GM12865 (cell line): ENCODE measurements around the gene DPF3.

Experiments used
- DNase-seq: peaks from one replicate; pipeline ENCODE4 v3.0.0; 2010; ENCODE audit warnings: low read depth
- H3K4me3 ChIP-seq: 2 replicates; pipeline ENCODE4 v1.5.1; 2011; ENCODE audit warnings: mild to moderate bottlenecking, low read depth, low read length, control low read depth
- CTCF ChIP-seq: IDR thresholded peaks from 2 replicates; pipeline ENCODE4 v1.5.1; 2011; ENCODE audit warnings: low read length, control low read depth, low read depth, inconsistent platforms; ENCODE audit not compliant: insufficient read depth; ENCODE audit errors: missing control alignments

DPF3 gene

GRCh38 chr14:72917094-72917802 is 23.3 kb upstream of the DPF3 start:
- DNase-seq = no peak
- H3K4me3 ChIP-seq = no peak overlapping the region
- no peak for TF ChIP-seq CTCF

- DNase-seq = no peak
- no peak overlapping the region for H3K4me3 ChIP-seq
- no peak for TF ChIP-seq CTCF
These were observed 22.3 kb upstream of the DPF3 start for GRCh38 chr14:72916174-72916573.

GRCh38 chr14:72913809-72914208 is 19.9 kb upstream of the DPF3 start:
- no peak for TF ChIP-seq CTCF
- H3K4me3 ChIP-seq = no peak overlapping the region
- DNase-seq = no peak

GRCh38 chr14:72909163-72909562 is 15.3 kb upstream of the DPF3 start:
- no peak for DNase-seq
- H3K4me3 ChIP-seq = no peak overlapping the region
- no peak for TF ChIP-seq CTCF

GRCh38 chr14:72907886-72908285 is 14.0 kb upstream of the DPF3 start:
- no peak overlapping the region for H3K4me3 ChIP-seq
- no peak for DNase-seq
- no peak for TF ChIP-seq CTCF

- peak; percentile 47 for DNase-seq
- TF ChIP-seq CTCF = no peak
- no peak overlapping the region for H3K4me3 ChIP-seq
These were observed 13.0 kb upstream of the DPF3 start for GRCh38 chr14:72906879-72907278.

- no peak overlapping the region for H3K4me3 ChIP-seq
- DNase-seq = no peak
- TF ChIP-seq CTCF = no peak
These were observed 12.4 kb upstream of the DPF3 start for GRCh38 chr14:72906316-72906715.
